22Rv1 (cell line): Measurements from ENCODE around the gene C14orf119.

Source experiments
- ZFX ChIP-seq: fragments of 450-650 bp; IDR thresholded peaks from 2 replicates; pipeline ENCODE4 v1.6.1; 2017; ENCODE audit warnings: antibody characterized with exemption, borderline replicate concordance
- TF ChIP-seq, protein P1 (sequence below): fragments of 450-650 bp; IDR thresholded peaks from 2 replicates; pipeline ENCODE4 v1.5.1; 2017; ENCODE audit warnings: mild to moderate bottlenecking

- TF ChIP-seq, protein P1, sequence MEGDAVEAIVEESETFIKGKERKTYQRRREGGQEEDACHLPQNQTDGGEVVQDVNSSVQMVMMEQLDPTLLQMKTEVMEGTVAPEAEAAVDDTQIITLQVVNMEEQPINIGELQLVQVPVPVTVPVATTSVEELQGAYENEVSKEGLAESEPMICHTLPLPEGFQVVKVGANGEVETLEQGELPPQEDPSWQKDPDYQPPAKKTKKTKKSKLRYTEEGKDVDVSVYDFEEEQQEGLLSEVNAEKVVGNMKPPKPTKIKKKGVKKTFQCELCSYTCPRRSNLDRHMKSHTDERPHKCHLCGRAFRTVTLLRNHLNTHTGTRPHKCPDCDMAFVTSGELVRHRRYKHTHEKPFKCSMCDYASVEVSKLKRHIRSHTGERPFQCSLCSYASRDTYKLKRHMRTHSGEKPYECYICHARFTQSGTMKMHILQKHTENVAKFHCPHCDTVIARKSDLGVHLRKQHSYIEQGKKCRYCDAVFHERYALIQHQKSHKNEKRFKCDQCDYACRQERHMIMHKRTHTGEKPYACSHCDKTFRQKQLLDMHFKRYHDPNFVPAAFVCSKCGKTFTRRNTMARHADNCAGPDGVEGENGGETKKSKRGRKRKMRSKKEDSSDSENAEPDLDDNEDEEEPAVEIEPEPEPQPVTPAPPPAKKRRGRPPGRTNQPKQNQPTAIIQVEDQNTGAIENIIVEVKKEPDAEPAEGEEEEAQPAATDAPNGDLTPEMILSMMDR, result no peak
- TF ChIP-seq ZFX, result no peak
These were observed 20.6 kb downstream of the C14orf119 start for GRCh38 chr14:23115918-23116317.
